Calu3 (cell line): ENCODE results near the gene POLR3F. TPM values are rescaled to one million over a fixed set of nuclear protein-coding genes. Genes with fewer than 3 reads are reported as not detected.

Experiments used
- Bru-seq: library from RNA; stranded (reverse); fragments of 400-500 nt; gene quantifications from one replicate; lab custom pipeline; 2021; lab: Mats Ljungman, UMichigan
- BruChase-seq, 2 experiments: library from RNA; stranded (reverse); fragments of 400-500 nt; gene quantifications; one replicate each; lab custom pipeline; 2021; lab: Mats Ljungman, UMichigan
- BruUV-seq: library from RNA; stranded (reverse); fragments of 400-500 nt; replicated peaks from 2 replicates; lab custom pipeline; 2021; lab: Mats Ljungman, UMichigan
- CTCF ChIA-PET: fragments of 300-600 bp; sonication (Branson Sonifier 250); formaldehyde crosslinking; loops from one replicate; lab custom pipeline; 2022; ENCODE audit warnings: antibody characterized with exemption; lab: Charles Lee
- DNase-seq: peaks from one replicate; pipeline ENCODE4 v3.0.0; 2022
- H3K27ac Mint-ChIP-seq: one replicate; pipeline ENCODE4 v1.8.0; 2022; ENCODE audit warnings: mixed read lengths; ENCODE audit not compliant: unreplicated experiment
- H3K27me3 Mint-ChIP-seq: one replicate; pipeline ENCODE4 v1.8.0; 2022; ENCODE audit warnings: mixed read lengths; ENCODE audit not compliant: unreplicated experiment
- H3K36me3 Mint-ChIP-seq: one replicate; pipeline ENCODE4 v1.8.0; 2022; ENCODE audit warnings: mild to moderate bottlenecking, moderate library complexity, mixed read lengths; ENCODE audit not compliant: insufficient read depth, unreplicated experiment
- H3K4me1 Mint-ChIP-seq: one replicate; pipeline ENCODE4 v1.8.0; 2022; ENCODE audit warnings: mild to moderate bottlenecking, low read depth, mixed read lengths; ENCODE audit not compliant: unreplicated experiment
- H3K4me3 Mint-ChIP-seq: one replicate; pipeline ENCODE4 v1.8.0; 2022; ENCODE audit warnings: mild to moderate bottlenecking, low read depth, moderate library complexity, mixed read lengths; ENCODE audit not compliant: unreplicated experiment
- H3K9me3 Mint-ChIP-seq: one replicate; pipeline ENCODE4 v1.8.0; 2022; ENCODE audit warnings: low read depth, mixed read lengths; ENCODE audit not compliant: unreplicated experiment
- CTCF ChIP-seq: fragments of 200-600 bp; IDR thresholded peaks from one replicate; pipeline ENCODE4 v1.8.0; 2022; ENCODE audit warnings: antibody characterized with exemption; ENCODE audit not compliant: unreplicated experiment
- intact Hi-C: fragments of 100-400 bp; cut with micrococcal nuclease; formaldehyde crosslinking; loops from one replicate; pipeline ENCODE4 v1.10.0; 2022; ENCODE audit not compliant: unreplicated experiment
- long read RNA-seq: library from polyadenylated mRNA; stranded (forward); transcript quantifications from one replicate; pipeline ENCODE4 v2.0.0, GENCODE V29; 2022
- total RNA-seq: library from RNA; stranded (reverse); gene quantifications from 2 replicates; pipeline ENCODE4 v1.2.3, GENCODE V29; 2022

Gene POLR3F, protein sequence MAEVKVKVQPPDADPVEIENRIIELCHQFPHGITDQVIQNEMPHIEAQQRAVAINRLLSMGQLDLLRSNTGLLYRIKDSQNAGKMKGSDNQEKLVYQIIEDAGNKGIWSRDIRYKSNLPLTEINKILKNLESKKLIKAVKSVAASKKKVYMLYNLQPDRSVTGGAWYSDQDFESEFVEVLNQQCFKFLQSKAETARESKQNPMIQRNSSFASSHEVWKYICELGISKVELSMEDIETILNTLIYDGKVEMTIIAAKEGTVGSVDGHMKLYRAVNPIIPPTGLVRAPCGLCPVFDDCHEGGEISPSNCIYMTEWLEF
- total RNA-seq (4.1 and 4.2 TPM in 2 replicates), Bru-seq, nascent RNA (percentile 59 among the genes with signal in this experiment), BruChase-seq, experiment 1, labeled RNA remaining after a 6-hour chase (percentile 43 among the genes with signal in this experiment), BruChase-seq, experiment 2, labeled RNA remaining after a 2-hour chase (percentile 53 among the genes with signal in this experiment)
- long read RNA-seq, partial matches to known transcripts: 1 of 3 reads
- long read RNA-seq, other reads (novel, unspliced or antisense): 1 of 3 reads

GRCh38 chr20:18466894-18467730 lies at the start of gene POLR3F, which contains the start of gene DZANK1:
Gene POLR3F, plus strand, starts transcription at chr20:18467390. Its CDS starts 117 bp downstream, at chr20:18467507.
Gene DZANK1, minus strand, starts transcription at chr20:18467030. Its CDS starts 1,672 bp downstream, at chr20:18465358.
- CTCF ChIA-PET: interaction anchor here (1.1 kb wide), 1 partner anchor 11 kb away, joined by 5 read pairs; no protein-coding TSS in a partner anchor
- no peaks in the 10 kb centered on the region for H3K27me3 Mint-ChIP-seq
- H3K4me3 Mint-ChIP-seq: peak within 1 kb of the TSS; percentile 81
- peak within 1 kb of the TSS; percentile 79 for H3K27ac Mint-ChIP-seq
- intact Hi-C loops: loop anchor here (10.0 kb wide), 1 partner anchor 52 kb away; no protein-coding TSS in a partner anchor
- no peaks in the 10 kb centered on the region for H3K4me1 Mint-ChIP-seq
- no TSS peak for BruUV-seq
- peaks cover 13% of the 10 kb centered on the region for H3K36me3 Mint-ChIP-seq
- peak; percentile 80 for DNase-seq
- H3K9me3 Mint-ChIP-seq: no peaks in the 10 kb centered on the region
- no peak for TF ChIP-seq CTCF

- Mint-ChIP-seq H3K4me3 (no peak overlapping the region), H3K4me1 (no peaks in the 10 kb centered on the region), H3K36me3 (no peaks in the 10 kb centered on the region), H3K27me3 (no peaks in the 10 kb centered on the region), H3K27ac (no peak overlapping the region), H3K9me3 (no peaks in the 10 kb centered on the region)
- TF ChIP-seq CTCF: no peak
- intact Hi-C loops: no loop called here
- no peak for DNase-seq
- CTCF ChIA-PET: no interaction called here
- BruUV-seq: no TSS peak
Measured at GRCh38 chr20:18421608-18422007, 45.6 kb upstream of the POLR3F start.

- Mint-ChIP-seq H3K36me3 (no peaks in the 10 kb centered on the region), H3K4me3 (no peak overlapping the region), H3K9me3 (no peaks in the 10 kb centered on the region), H3K27ac (no peak overlapping the region), H3K4me1 (no peaks in the 10 kb centered on the region), H3K27me3 (no peaks in the 10 kb centered on the region)
- CTCF ChIA-PET: no interaction called here
- no peak for TF ChIP-seq CTCF
- BruUV-seq: no TSS peak
- no peak for DNase-seq
- intact Hi-C loops: no loop called here
Measured at GRCh38 chr20:18427214-18427613, 40.0 kb upstream of the POLR3F start.

GRCh38 chr20:18428490-18429173 lies 38.6 kb upstream of the POLR3F start:
- no peak for DNase-seq
- no peaks in the 10 kb centered on the region for H3K9me3 Mint-ChIP-seq
- no peaks in the 10 kb centered on the region for H3K36me3 Mint-ChIP-seq
- intact Hi-C loops: no loop called here
- no TSS peak for BruUV-seq
- H3K4me1 Mint-ChIP-seq: no peaks in the 10 kb centered on the region
- CTCF ChIA-PET: no interaction called here
- H3K27ac Mint-ChIP-seq: no peak overlapping the region
- H3K4me3 Mint-ChIP-seq: no peak overlapping the region
- H3K27me3 Mint-ChIP-seq: no peaks in the 10 kb centered on the region
- TF ChIP-seq CTCF: no peak
